Measurements from ENCODE around the gene RCVRN. TPM values are rescaled to one million over a fixed set of nuclear protein-coding genes. Genes with fewer than 3 reads are reported as not detected.

RCVRN gene
- total RNA-seq = not detected in 2 replicates
- long read RNA-seq = 0 reads

DNA sequence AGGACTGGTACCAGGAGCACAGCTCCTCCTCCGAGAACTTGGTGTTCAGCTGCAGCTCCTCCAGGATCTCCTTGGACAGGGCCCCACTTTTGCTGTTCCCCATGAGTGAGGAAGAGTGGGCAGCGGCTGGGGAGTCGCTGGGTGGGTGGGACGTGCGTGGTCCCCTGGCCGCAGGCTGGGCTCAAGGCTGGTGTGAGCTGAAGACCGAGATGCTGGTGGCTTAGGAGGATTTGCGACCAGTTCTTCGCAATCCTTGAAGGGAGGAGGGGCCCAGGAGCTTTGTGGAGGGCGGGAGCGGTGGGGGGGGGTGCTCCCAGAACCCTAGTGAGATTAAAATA, at the start of gene RCVRN:
RCVRN (minus strand) TSS at position 194 of the 338 bp plus-strand sequence; CDS start at position 103, 91 bp downstream.
- Mint-ChIP-seq H3K27me3 (peaks cover 11% of the 10 kb centered on the region), H3K9me3 (ENCODE audit: low read depth) (no peaks in the 10 kb centered on the region), H3K36me3 (ENCODE audit: insufficient read depth) (no peaks in the 10 kb centered on the region), H3K27ac (no peak within 1 kb of the TSS), H3K4me1 (ENCODE audit: low read depth) (peaks cover 16% of the 10 kb centered on the region), H3K4me3 (ENCODE audit: low read depth) (no peak within 1 kb of the TSS)
- no peak for DNase-seq (ENCODE audit: low spot score, unreplicated experiment)
- TF ChIP-seq, protein P1, sequence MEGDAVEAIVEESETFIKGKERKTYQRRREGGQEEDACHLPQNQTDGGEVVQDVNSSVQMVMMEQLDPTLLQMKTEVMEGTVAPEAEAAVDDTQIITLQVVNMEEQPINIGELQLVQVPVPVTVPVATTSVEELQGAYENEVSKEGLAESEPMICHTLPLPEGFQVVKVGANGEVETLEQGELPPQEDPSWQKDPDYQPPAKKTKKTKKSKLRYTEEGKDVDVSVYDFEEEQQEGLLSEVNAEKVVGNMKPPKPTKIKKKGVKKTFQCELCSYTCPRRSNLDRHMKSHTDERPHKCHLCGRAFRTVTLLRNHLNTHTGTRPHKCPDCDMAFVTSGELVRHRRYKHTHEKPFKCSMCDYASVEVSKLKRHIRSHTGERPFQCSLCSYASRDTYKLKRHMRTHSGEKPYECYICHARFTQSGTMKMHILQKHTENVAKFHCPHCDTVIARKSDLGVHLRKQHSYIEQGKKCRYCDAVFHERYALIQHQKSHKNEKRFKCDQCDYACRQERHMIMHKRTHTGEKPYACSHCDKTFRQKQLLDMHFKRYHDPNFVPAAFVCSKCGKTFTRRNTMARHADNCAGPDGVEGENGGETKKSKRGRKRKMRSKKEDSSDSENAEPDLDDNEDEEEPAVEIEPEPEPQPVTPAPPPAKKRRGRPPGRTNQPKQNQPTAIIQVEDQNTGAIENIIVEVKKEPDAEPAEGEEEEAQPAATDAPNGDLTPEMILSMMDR (IDR thresholded peaks at IDR 0.05; ENCODE audit: unreplicated experiment) = no peak

DNA sequence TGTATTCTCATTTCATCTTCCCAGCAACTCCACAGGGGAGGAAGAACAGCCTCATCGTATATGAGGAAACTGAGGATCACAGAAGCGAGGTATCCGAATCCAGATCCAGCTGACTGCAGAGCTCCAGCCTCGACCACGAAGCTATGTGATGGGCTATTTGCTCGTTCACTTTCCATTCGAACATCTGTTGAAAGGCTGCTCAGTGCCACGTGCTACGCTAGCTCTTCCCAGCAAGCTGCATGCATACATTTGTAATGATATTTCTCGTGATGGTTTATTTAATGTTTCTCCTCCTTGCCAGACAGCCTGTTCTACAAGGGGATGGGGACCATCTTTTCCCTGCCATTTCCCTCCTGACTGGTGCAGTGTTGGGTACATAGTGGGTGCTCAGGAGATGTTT, 48.4 kb upstream of the RCVRN start:
- Mint-ChIP-seq H3K27ac (no peak overlapping the region), H3K4me1 (ENCODE audit: low read depth) (no peaks in the 10 kb centered on the region), H3K9me3 (ENCODE audit: low read depth) (no peaks in the 10 kb centered on the region), H3K4me3 (ENCODE audit: low read depth) (no peak overlapping the region), H3K36me3 (ENCODE audit: insufficient read depth) (no peaks in the 10 kb centered on the region), H3K27me3 (peaks cover 23% of the 10 kb centered on the region)
- TF ChIP-seq, protein P1 (IDR thresholded peaks at IDR 0.05; ENCODE audit: unreplicated experiment) = no peak
- DNase-seq (ENCODE audit: low spot score, unreplicated experiment) = no peak

DNA sequence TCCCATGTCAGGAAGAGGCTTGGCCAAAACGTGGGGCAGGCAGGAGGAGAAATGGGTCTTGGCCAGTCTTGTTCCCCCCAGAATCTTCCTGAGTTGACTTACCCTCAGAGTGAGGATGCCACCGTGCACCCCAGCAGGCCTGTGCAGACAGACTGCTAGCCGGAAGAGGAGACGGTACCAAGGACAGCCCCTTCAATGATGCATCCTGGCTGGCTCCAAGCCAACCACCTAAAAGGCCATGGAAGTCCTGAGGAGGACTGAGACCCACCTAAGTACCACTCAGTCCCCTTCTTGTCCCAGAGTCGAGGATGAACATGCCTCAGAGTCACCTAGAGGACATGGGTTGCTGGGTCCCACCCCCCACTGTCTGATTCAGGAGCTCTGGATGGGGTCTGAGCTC, 46.7 kb upstream of the RCVRN start:
- DNase-seq (ENCODE audit: low spot score, unreplicated experiment) = no peak
- Mint-ChIP-seq H3K27ac (no peak overlapping the region), H3K9me3 (ENCODE audit: low read depth) (no peaks in the 10 kb centered on the region), H3K36me3 (ENCODE audit: insufficient read depth) (no peaks in the 10 kb centered on the region), H3K27me3 (peaks cover 17% of the 10 kb centered on the region), H3K4me1 (ENCODE audit: low read depth) (no peaks in the 10 kb centered on the region), H3K4me3 (ENCODE audit: low read depth) (no peak overlapping the region)
- TF ChIP-seq, protein P1 (IDR thresholded peaks at IDR 0.05; ENCODE audit: unreplicated experiment) = no peak

DNA sequence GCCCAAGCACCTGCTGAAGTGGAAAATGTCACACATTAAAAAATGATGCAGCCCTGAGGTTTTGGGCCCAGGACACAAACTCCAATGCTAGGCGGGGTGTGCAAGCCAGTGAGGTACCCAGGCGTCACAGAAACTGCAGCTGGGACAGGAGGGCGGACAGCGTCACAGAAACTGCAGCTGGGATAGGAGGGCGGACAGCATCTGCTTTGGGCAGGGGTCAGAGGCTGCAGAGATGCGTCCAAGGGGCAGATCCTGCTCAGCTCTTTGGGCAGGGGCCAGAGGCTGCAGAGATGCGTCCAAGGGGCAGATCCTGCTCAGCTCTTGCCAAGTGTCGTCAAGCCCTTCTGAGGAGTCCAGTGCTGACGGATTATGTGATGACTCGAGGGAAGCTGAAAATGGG, 43.9 kb upstream of the RCVRN start:
- DNase-seq (ENCODE audit: low spot score, unreplicated experiment) = no peak
- H3K4me1 Mint-ChIP-seq (ENCODE audit: low read depth) = no peaks in the 10 kb centered on the region
- H3K9me3 Mint-ChIP-seq (ENCODE audit: low read depth) = no peaks in the 10 kb centered on the region
- no peak overlapping the region for H3K27ac Mint-ChIP-seq
- H3K27me3 Mint-ChIP-seq = peaks cover 12% of the 10 kb centered on the region
- H3K36me3 Mint-ChIP-seq (ENCODE audit: insufficient read depth) = no peaks in the 10 kb centered on the region
- TF ChIP-seq, protein P1 (IDR thresholded peaks at IDR 0.05; ENCODE audit: unreplicated experiment) = no peak
- H3K4me3 Mint-ChIP-seq (ENCODE audit: low read depth) = no peak overlapping the region

DNA sequence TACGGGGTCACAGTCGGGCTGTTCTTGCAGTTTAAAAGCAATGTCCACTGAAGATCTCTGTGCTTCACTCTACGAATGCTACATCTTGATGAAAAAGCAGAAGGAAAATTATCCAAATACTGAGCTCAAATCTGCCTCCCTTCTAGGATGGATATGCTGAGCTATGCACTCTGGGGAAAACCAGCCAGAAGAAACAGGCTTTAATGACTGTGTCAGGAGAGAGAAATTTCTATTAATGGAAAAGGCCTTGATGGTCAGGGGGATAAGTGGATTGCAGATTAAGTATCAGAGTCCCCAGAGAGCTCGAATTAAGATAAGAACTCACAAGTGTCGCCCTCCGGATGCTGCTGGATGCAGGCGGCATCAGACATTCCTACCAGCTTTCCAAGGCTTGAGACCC, 39.6 kb upstream of the RCVRN start:
- Mint-ChIP-seq H3K36me3 (ENCODE audit: insufficient read depth) (no peaks in the 10 kb centered on the region), H3K4me3 (ENCODE audit: low read depth) (no peak overlapping the region), H3K9me3 (ENCODE audit: low read depth) (no peaks in the 10 kb centered on the region), H3K4me1 (ENCODE audit: low read depth) (no peaks in the 10 kb centered on the region), H3K27me3 (peaks cover 9% of the 10 kb centered on the region), H3K27ac (no peak overlapping the region)
- no peak for DNase-seq (ENCODE audit: low spot score, unreplicated experiment)
- TF ChIP-seq, protein P1 (IDR thresholded peaks at IDR 0.05; ENCODE audit: unreplicated experiment) = no peak
